HG02885 (cell line): ENCODE results near the gene WWTR1.

Experiments used
- ATAC-seq: cut with Tn5 transposase; IDR thresholded peaks from one replicate; pipeline ENCODE4 v1.9.1; 2021; ENCODE audit warnings: mild to moderate bottlenecking; ENCODE audit not compliant: unreplicated experiment, poor library complexity

The WWTR1 gene

GRCh38 chr3:149599236-149599635, 58.6 kb downstream of the WWTR1 start:
- no peak for ATAC-seq

- ATAC-seq, result no peak
Measured at GRCh38 chr3:149596134-149596770, 61.6 kb downstream of the WWTR1 start.

DNA sequence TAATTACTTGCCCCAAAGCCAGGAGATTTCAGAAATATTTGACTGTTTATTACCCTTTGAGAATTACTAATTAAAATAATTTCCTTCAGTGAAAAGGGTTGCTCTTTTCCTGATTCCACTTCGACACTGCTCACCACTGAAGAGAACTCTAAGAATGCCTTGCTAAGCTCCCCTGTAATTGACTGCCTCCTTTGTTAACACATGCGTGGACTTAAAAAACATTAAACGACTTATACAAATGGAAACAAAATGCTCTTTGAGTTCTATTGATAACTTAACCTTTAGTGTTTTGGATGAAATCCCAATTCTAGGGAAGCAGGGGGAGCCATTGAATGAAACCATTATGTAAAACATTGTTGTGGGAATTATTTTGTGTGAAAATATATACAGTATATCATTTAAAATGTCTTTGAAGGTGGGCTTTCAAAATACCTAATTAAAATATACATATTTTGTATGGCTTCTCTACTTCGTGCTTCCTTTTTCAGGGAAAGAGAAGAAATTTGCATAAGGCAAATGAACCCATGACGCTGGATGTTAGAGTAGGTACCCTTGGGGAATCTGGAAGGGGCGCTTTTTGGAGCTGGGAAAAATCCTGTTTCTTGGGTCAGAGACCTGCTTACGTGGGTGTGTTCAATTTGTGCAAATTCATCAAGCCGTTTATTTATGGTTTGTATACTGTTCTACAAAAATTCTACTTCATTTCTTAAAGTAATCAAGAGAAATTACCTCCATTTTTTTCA, 64.2 kb downstream of the WWTR1 start:
- ATAC-seq, result no peak

DNA sequence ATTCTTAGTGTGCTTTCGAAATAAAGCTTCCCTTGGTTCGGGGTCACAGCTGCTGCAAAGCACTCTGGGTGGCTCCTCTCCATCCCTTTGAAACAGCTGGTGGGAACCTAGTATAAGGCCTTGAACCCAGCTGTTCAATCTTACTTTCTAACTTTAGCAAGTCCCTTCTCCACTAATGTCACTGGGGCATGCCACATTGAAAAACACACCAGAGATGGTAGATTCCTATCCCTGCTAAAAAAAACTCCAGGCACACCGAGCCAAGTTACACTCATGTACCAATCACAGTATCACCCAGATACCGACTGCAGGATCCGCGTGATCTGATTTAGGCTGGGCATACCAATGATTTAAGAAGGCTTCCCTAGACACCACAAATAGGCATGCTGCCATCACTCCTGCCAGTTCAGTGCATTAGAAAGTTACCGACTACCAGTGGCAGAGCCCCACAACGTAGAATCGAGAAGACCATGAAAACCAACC, 65.0 kb downstream of the WWTR1 start:
- ATAC-seq, result no peak

- ATAC-seq, result no peak
Measured at GRCh38 chr3:149590691-149591441, 67.0 kb downstream of the WWTR1 start.

DNA sequence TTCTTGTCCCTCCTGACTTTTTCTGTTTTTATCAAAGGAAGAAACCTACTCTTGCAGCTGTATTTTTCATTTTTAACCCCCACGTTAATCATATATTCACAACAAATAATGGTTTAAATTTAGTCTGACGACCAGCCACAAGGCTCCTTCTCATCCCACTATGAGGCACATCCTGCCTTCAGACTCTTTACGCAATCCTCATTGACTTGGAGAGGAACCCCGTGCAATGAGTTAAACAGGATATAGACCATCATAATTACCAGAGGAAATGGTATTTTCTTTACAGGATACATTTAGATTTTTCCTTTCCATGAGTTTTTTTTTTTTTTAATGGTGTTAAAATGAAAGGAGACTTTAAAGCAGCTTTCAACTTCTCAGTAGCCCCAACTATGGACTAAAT, 68.5 kb downstream of the WWTR1 start:
- no peak for ATAC-seq

- ATAC-seq, result no peak
Measured at GRCh38 chr3:149588909-149589308, 68.9 kb downstream of the WWTR1 start.

- ATAC-seq, result no peak
Measured at GRCh38 chr3:149587383-149587782, 70.4 kb downstream of the WWTR1 start.

- no peak for ATAC-seq
Measured at GRCh38 chr3:149586871-149587270, 71.0 kb downstream of the WWTR1 start.

GRCh38 chr3:149585401-149585726, 72.5 kb downstream of the WWTR1 start:
- peak; percentile 90 for ATAC-seq

DNA sequence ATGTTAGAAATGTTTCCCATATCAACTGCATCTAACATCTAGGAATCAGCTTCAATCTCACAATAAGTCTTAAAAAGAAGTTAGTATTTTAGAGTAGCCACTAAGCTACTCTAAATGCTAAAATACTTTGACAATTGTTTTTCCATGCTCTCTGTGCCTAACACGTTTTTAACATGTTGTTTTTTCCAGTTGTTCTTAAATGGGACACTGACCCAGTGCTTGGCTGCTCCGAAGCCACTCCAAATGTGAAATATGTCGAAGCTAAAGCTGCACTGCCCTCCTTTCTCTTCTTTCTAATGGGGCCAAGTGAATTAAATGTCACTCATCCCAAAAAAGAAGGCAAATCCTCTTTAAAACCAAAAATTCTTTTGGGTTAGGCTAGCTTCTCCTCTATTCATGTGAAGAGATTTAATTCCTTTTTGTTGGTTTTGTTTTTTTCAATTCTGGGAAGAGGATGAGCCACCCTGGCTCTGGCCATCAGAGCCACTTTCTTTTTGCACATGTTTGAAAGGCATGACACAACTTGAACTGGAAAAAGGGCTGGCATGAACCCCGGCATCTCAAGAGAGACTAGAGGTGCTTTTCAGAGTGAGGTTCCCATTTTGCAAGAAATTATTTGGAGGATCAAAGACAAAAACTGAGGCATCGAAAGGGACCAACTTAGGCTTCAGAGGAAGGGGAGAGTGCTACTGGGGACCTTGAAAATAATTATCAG, 73.7 kb downstream of the WWTR1 start:
- ATAC-seq, result no peak

GRCh38 chr3:149582395-149582794, 75.4 kb downstream of the WWTR1 start:
- ATAC-seq, result no peak

DNA sequence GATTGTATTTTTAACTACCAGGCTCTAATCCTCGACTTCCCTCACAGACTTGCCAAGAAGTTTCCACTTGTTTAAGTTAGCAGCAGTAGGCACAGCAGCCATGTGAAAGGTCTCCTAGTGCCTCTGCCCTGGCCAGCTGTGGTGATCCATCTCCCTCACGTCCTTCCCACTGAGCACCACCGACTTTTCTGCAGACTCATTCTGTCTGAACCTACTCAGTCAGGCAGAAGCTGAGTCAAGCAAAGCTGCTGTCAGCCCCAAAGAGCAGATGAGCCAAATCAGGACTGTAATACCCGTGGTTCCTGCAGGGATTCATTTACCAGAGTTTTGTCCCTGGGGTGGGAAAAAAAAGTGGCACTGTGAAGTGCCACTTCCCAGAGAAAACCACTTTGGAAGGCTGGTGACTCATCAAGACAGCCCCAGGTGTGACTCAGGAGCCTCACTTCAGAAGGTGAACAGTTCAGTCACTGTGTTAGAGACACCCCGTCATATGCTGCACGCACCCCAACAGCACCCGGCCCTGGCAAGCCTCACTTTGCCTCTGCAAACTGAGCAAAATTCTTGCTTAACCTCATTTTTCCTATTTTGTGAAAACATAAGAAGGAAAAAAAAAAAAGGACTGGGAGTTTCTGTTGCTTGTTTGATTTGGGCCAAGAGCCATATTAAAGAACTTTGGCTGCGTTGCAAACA, 76.0 kb downstream of the WWTR1 start:
- no peak for ATAC-seq

- ATAC-seq, result no peak
Measured at GRCh38 chr3:149581248-149581647, 76.6 kb downstream of the WWTR1 start.

DNA sequence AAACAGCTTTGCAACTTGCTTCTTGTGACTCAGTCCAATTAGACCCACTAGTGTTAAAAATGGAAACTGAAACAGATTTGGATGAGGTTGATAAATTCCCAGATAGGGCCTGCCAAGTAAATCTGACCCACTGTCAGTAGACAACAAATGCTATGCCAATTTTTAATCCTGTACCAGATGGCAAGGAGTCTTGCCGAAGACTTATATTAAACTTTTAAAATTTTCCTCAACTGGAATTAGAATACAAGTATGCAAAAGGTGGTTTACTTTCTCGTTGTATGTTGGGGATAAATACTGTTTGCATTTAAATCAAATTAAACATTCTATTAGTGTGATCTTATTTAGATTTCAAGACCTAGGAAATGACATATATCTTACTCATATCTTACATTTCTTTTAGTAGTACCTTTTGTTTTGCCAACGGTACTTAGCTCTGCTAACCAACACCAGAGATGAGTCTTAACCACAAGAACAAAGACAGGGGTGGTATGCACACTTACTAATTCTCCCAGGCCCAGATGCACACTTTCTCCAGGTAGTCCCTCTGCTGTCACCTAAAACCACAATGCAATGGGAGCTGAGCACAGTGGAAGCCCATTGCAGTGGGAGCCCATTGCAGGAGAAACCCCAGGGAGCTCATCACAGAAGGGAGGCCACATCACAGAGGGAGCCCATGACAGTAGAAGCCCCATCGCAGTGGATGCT, 77.8 kb downstream of the WWTR1 start:
- peak; percentile 55 for ATAC-seq

- ATAC-seq, result no peak
Measured at GRCh38 chr3:149579161-149579560, 78.7 kb downstream of the WWTR1 start.

DNA sequence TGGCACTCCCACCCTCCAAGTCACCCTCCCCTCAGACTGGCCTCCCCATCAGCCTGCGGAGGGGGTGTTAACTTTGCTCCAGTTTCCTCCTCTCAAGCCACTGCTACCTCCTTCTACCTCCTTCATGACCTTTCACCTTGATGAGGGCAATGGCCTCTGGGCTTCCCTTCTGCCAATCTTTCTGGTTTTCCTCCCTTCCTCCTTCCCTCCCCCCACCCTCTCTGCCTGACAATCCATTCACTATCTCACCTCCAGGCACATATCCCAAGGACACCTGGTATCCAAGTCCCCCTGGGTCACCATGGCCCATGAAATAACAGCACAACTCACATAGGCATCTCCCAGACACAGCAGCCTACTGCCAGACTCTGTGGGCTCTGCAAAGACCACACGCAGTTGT, 80.0 kb downstream of the WWTR1 start:
- no peak for ATAC-seq

GRCh38 chr3:149575961-149576564, 81.8 kb downstream of the WWTR1 start:
- ATAC-seq, result no peak
